ENCODE results near the gene TTC4. TPM values are rescaled to one million over a fixed set of nuclear protein-coding genes. Genes with fewer than 3 reads are reported as not detected.

The TTC4 gene
- total and polyA plus RNA-seq, 2 experiments from 2014 or later: 25.1 to 33.6 TPM

DNA sequence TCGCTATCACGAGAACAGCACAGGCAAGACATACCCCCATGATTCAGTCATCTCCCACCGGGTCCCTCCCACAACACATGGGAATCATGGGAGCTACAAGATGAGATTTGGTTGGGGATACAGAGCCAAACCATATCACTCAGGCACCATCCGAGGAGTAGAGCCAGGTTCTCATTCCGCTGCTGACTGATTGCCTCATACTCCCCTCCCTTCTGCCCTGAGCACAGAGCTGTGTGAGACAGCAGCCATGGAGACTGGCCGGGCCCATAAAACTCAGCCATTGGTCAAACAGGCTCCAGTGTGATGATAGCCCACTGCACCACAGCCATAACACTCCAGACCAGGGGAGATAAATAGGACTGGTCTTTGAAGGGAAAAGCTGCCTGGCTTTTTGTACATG, 22.6 kb downstream of the TTC4 start:
- TF ChIP-seq, protein P1, sequence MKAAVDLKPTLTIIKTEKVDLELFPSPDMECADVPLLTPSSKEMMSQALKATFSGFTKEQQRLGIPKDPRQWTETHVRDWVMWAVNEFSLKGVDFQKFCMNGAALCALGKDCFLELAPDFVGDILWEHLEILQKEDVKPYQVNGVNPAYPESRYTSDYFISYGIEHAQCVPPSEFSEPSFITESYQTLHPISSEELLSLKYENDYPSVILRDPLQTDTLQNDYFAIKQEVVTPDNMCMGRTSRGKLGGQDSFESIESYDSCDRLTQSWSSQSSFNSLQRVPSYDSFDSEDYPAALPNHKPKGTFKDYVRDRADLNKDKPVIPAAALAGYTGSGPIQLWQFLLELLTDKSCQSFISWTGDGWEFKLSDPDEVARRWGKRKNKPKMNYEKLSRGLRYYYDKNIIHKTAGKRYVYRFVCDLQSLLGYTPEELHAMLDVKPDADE (IDR thresholded peaks at IDR 0.05): no peak
- TF ChIP-seq STAT1 (IDR thresholded peaks at IDR 0.05; ENCODE audit: unreplicated experiment) (no peak), NANOG (IDR thresholded peaks at IDR 0.05; ENCODE audit: borderline replicate concordance) (no peak), ZNF114 (CRISPR knock-in tag; IDR thresholded peaks at IDR 0.05) (no peak), POLR2AphosphoS5 (IDR thresholded peaks at IDR 0.05; ENCODE audit: low read depth) (no peak), JUNB (IDR thresholded peaks at IDR 0.05; ENCODE audit: unreplicated experiment) (no peak), EZH2phosphoT487 (IDR thresholded peaks at IDR 0.05; ENCODE audit: unreplicated experiment) (no peak), CREB1 (CRISPR knock-in tag; IDR thresholded peaks at IDR 0.05; ENCODE audit: low read depth) (no peak), ZNF331 (CRISPR knock-in tag; IDR thresholded peaks at IDR 0.05; ENCODE audit: low read depth) (no peak), EZH2 (IDR thresholded peaks at IDR 0.05; ENCODE audit: low read depth, unreplicated experiment) (no peak)
- TF ChIP-seq, protein P2, sequence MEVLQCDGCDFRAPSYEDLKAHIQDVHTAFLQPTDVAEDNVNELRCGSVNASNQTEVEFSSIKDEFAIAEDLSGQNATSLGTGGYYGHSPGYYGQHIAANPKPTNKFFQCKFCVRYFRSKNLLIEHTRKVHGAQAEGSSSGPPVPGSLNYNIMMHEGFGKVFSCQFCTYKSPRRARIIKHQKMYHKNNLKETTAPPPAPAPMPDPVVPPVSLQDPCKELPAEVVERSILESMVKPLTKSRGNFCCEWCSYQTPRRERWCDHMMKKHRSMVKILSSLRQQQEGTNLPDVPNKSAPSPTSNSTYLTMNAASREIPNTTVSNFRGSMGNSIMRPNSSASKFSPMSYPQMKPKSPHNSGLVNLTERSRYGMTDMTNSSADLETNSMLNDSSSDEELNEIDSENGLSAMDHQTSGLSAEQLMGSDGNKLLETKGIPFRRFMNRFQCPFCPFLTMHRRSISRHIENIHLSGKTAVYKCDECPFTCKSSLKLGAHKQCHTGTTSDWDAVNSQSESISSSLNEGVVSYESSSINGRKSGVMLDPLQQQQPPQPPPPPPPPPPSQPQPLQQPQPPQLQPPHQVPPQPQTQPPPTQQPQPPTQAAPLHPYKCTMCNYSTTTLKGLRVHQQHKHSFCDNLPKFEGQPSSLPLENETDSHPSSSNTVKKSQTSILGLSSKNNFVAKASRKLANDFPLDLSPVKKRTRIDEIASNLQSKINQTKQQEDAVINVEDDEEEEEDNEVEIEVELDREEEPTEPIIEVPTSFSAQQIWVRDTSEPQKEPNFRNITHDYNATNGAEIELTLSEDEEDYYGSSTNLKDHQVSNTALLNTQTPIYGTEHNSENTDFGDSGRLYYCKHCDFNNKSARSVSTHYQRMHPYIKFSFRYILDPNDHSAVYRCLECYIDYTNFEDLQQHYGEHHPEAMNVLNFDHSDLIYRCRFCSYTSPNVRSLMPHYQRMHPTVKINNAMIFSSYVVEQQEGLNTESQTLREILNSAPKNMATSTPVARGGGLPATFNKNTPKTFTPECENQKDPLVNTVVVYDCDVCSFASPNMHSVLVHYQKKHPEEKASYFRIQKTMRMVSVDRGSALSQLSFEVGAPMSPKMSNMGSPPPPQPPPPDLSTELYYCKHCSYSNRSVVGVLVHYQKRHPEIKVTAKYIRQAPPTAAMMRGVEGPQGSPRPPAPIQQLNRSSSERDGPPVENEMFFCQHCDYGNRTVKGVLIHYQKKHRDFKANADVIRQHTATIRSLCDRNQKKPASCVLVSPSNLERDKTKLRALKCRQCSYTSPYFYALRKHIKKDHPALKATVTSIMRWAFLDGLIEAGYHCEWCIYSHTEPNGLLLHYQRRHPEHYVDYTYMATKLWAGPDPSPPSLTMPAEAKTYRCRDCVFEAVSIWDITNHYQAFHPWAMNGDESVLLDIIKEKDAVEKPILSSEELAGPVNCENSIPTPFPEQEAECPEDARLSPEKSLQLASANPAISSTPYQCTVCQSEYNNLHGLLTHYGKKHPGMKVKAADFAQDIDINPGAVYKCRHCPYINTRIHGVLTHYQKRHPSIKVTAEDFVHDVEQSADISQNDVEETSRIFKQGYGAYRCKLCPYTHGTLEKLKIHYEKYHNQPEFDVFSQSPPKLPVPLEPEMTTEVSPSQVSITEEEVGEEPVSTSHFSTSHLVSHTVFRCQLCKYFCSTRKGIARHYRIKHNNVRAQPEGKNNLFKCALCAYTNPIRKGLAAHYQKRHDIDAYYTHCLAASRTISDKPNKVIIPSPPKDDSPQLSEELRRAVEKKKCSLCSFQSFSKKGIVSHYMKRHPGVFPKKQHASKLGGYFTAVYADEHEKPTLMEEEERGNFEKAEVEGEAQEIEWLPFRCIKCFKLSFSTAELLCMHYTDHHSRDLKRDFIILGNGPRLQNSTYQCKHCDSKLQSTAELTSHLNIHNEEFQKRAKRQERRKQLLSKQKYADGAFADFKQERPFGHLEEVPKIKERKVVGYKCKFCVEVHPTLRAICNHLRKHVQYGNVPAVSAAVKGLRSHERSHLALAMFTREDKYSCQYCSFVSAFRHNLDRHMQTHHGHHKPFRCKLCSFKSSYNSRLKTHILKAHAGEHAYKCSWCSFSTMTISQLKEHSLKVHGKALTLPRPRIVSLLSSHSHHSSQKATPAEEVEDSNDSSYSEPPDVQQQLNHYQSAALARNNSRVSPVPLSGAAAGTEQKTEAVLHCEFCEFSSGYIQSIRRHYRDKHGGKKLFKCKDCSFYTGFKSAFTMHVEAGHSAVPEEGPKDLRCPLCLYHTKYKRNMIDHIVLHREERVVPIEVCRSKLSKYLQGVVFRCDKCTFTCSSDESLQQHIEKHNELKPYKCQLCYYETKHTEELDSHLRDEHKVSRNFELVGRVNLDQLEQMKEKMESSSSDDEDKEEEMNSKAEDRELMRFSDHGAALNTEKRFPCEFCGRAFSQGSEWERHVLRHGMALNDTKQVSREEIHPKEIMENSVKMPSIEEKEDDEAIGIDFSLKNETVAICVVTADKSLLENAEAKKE (CRISPR knock-in tag; IDR thresholded peaks at IDR 0.05): no peak
- TF ChIP-seq, protein P3, sequence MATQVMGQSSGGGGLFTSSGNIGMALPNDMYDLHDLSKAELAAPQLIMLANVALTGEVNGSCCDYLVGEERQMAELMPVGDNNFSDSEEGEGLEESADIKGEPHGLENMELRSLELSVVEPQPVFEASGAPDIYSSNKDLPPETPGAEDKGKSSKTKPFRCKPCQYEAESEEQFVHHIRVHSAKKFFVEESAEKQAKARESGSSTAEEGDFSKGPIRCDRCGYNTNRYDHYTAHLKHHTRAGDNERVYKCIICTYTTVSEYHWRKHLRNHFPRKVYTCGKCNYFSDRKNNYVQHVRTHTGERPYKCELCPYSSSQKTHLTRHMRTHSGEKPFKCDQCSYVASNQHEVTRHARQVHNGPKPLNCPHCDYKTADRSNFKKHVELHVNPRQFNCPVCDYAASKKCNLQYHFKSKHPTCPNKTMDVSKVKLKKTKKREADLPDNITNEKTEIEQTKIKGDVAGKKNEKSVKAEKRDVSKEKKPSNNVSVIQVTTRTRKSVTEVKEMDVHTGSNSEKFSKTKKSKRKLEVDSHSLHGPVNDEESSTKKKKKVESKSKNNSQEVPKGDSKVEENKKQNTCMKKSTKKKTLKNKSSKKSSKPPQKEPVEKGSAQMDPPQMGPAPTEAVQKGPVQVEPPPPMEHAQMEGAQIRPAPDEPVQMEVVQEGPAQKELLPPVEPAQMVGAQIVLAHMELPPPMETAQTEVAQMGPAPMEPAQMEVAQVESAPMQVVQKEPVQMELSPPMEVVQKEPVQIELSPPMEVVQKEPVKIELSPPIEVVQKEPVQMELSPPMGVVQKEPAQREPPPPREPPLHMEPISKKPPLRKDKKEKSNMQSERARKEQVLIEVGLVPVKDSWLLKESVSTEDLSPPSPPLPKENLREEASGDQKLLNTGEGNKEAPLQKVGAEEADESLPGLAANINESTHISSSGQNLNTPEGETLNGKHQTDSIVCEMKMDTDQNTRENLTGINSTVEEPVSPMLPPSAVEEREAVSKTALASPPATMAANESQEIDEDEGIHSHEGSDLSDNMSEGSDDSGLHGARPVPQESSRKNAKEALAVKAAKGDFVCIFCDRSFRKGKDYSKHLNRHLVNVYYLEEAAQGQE (IDR thresholded peaks at IDR 0.05; ENCODE audit: unreplicated experiment): no peak
- TF ChIP-seq, protein P4, sequence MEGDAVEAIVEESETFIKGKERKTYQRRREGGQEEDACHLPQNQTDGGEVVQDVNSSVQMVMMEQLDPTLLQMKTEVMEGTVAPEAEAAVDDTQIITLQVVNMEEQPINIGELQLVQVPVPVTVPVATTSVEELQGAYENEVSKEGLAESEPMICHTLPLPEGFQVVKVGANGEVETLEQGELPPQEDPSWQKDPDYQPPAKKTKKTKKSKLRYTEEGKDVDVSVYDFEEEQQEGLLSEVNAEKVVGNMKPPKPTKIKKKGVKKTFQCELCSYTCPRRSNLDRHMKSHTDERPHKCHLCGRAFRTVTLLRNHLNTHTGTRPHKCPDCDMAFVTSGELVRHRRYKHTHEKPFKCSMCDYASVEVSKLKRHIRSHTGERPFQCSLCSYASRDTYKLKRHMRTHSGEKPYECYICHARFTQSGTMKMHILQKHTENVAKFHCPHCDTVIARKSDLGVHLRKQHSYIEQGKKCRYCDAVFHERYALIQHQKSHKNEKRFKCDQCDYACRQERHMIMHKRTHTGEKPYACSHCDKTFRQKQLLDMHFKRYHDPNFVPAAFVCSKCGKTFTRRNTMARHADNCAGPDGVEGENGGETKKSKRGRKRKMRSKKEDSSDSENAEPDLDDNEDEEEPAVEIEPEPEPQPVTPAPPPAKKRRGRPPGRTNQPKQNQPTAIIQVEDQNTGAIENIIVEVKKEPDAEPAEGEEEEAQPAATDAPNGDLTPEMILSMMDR (conservative IDR thresholded peaks at IDR 0.05; ENCODE audit: low read depth in 2 of 2): no peak
- Histone ChIP-seq H3K27me3 (ENCODE audit: insufficient read depth) (no peaks in the 10 kb centered on the region), H3K27ac (ENCODE audit: low read depth) (no peak overlapping the region), H3K9me2 (ENCODE audit: insufficient read depth) (no peaks in the 10 kb centered on the region), H3K4me3 (no peak overlapping the region), H3K79me2 (replicated peaks; ENCODE audit: insufficient read depth) (no peaks in the 10 kb centered on the region), H4K20me1 (replicated peaks; ENCODE audit: insufficient read depth) (no peaks in the 10 kb centered on the region; the same call in none of the 2 replicates), H2AFZ (no peak overlapping the region), H3K36me3 (ENCODE audit: insufficient read depth) (peaks cover 16% of the 10 kb centered on the region), H3K4me1 (ENCODE audit: insufficient read depth) (no peaks in the 10 kb centered on the region), H3F3A (replicated peaks; ENCODE audit: low read depth) (no peaks in the 10 kb centered on the region), H3K4me2 (no peak overlapping the region)
- peaks cover 63% of the 10 kb centered on the region for H3K36me3 Mint-ChIP-seq (ENCODE audit: low read depth)
- H3K27me3 Mint-ChIP-seq (ENCODE audit: insufficient read depth, low read depth, poor library complexity): peaks cover 4% of the 10 kb centered on the region
- H3K27ac Mint-ChIP-seq: no peak overlapping the region
- no peak overlapping the region for H3K4me3 Mint-ChIP-seq
- H3K4me1 Mint-ChIP-seq: no peaks in the 10 kb centered on the region; the same call in 2 of the 3 replicates
- no peaks in the 10 kb centered on the region for H3K9me3 Mint-ChIP-seq
- DNase-seq (ENCODE audit: low spot score): no peak
- no peak for ATAC-seq

All from GM23338 (cell line).